Astrocyte of the hippocampus (primary cell): Measurements from ENCODE around the gene ASCC2.
"Not testable (repeated sequence)": the region's sequence is repeated elsewhere in the genome, so short reads cannot be mapped to it uniquely, and the experiment has no call there.

ENCODE experiments used
- DNase-seq: peaks from one replicate; pipeline ENCODE4 v3.0.0; 2011; ENCODE audit warnings: low read depth, low spot score

ASCC2 gene

GRCh38 chr22:29755889-29756288, 82.2 kb downstream of the ASCC2 start:
- DNase-seq: no peak

GRCh38 chr22:29754658-29755395, 83.2 kb downstream of the ASCC2 start:
- not testable (repeated sequence) for DNase-seq

GRCh38 chr22:29753808-29754657, 84.0 kb downstream of the ASCC2 start:
- DNase-seq: no peak

- DNase-seq: no peak
These were observed 86.4 kb downstream of the ASCC2 start for GRCh38 chr22:29751669-29752068.

GRCh38 chr22:29750559-29751538, 87.2 kb downstream of the ASCC2 start:
- DNase-seq: no peak

GRCh38 chr22:29750029-29750428, 88.0 kb downstream of the ASCC2 start:
- no peak for DNase-seq

GRCh38 chr22:29748248-29748893, 89.7 kb downstream of the ASCC2 start:
- DNase-seq: no peak

GRCh38 chr22:29747832-29748231, 90.2 kb downstream of the ASCC2 start:
- no peak for DNase-seq

- DNase-seq: peak; percentile 70
These were observed 93.2 kb downstream of the ASCC2 start for GRCh38 chr22:29744902-29745301.

GRCh38 chr22:29742326-29742725, 95.7 kb downstream of the ASCC2 start:
- DNase-seq: no peak

- DNase-seq: no peak
These were observed 96.1 kb downstream of the ASCC2 start for GRCh38 chr22:29741926-29742325.

GRCh38 chr22:29740216-29740615, 97.9 kb downstream of the ASCC2 start:
- DNase-seq: no peak

GRCh38 chr22:29739346-29739875, 98.7 kb downstream of the ASCC2 start:
- no peak for DNase-seq
